ENCODE data around the gene SH3PXD2A. TPM values are rescaled to one million over a fixed set of nuclear protein-coding genes. Genes with fewer than 3 reads are reported as not detected.

Gene SH3PXD2A
- total RNA-seq, 4 donors from 2014 or later: 6.2 to 16.8 (median 11.4) TPM

DNA sequence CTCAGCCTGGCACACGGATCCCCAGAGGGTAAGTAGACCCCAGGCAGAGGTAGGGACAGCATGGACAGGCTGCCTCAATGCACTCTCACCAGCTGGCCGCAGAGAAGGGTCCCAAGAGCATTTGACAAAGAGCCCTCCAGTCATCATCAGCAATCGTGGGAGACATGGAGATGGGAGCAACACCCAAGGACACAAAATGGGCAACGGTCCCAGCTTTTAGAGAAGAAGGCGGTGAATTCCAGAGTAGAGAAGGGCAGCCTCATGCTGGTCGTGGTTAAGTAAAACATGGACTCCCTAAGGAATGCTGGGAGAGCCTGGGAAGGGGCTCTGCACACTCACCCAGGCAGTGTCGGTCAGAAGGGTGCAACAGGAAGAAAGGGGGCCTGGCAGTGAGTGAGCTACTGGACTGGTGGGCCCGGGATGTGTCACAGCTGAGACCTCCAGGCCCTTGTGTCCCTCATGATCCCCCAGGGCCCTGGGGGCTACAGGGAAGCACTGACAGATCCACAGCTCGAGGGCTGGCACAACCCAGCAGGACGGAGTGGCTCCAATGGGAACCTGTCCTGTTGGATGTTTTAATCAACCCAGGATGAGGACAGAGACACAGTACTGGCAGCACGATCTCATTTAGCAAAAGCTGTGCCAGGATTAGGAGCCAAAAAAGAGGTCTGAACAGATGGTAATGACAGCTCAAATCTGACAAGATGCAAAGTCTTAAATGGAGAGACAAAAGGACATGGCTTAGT lies 214.8 kb downstream of the SH3PXD2A start:
- DNase-seq (peak; percentile 53 to 70), ATAC-seq (peak; percentile 83 to 84)
- H3K36me3 ChIP-seq: no peaks in the 10 kb centered on the region
- H3K4me3 ChIP-seq: no peak overlapping the region
- H3K9me3 ChIP-seq: no peaks in the 10 kb centered on the region
- intact Hi-C loops (cut with DNase I; ENCODE audit: low total_unique reads) (loop anchor here (2.0 kb wide), 1 partner anchor 22 kb away; no protein-coding TSS in a partner anchor), in situ Hi-C loops (cut with MboI; ENCODE audit: low sequenced_read_pairs in 4 of 4) (no loop called here)
- H3K27ac ChIP-seq: peak overlapping the region; percentile 46 to 66 (median 52)
- TF ChIP-seq POLR2A (IDR thresholded peaks at IDR 0.05): no peak
- TF ChIP-seq, protein P1, sequence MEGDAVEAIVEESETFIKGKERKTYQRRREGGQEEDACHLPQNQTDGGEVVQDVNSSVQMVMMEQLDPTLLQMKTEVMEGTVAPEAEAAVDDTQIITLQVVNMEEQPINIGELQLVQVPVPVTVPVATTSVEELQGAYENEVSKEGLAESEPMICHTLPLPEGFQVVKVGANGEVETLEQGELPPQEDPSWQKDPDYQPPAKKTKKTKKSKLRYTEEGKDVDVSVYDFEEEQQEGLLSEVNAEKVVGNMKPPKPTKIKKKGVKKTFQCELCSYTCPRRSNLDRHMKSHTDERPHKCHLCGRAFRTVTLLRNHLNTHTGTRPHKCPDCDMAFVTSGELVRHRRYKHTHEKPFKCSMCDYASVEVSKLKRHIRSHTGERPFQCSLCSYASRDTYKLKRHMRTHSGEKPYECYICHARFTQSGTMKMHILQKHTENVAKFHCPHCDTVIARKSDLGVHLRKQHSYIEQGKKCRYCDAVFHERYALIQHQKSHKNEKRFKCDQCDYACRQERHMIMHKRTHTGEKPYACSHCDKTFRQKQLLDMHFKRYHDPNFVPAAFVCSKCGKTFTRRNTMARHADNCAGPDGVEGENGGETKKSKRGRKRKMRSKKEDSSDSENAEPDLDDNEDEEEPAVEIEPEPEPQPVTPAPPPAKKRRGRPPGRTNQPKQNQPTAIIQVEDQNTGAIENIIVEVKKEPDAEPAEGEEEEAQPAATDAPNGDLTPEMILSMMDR (IDR thresholded peaks at IDR 0.05 in 4 of 5, conservative IDR thresholded peaks at IDR 0.05 in 1 of 5): no peak
- H3K27me3 ChIP-seq: no peaks in the 10 kb centered on the region
- H3K4me1 ChIP-seq: peaks cover 58 to 64% of the 10 kb centered on the region in 2 donors

DNA sequence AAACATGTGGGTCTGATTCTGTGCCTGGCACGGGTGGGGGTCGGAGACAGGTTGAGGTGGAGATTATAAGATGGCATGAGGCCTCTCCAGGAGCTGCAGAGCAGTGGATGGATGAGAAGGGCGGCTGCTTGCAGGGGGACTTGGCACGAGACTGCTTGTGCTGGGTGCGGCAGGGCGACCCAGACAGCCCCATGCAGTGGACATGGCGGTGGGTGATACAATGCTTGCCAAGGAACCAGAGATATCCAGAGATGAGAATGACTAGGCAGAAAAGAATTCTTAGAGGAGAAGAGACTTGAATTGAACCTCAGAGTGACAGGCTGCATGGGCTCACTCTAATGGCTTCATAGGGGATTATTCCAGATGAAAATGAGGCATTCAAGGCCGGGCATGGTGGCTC lies 216.4 kb downstream of the SH3PXD2A start:
- no peak for ATAC-seq
- peak overlapping the region in 2 of 4 donors; percentile 19 to 36 for H3K27ac ChIP-seq
- in situ Hi-C loops (cut with MboI; ENCODE audit: low sequenced_read_pairs in 4 of 4): no loop called here
- no peaks in the 10 kb centered on the region for H3K36me3 ChIP-seq
- intact Hi-C loops (cut with DNase I; ENCODE audit: low total_unique reads): no loop called here
- peaks cover 57 to 62% of the 10 kb centered on the region in 2 donors for H3K4me1 ChIP-seq
- no peak for DNase-seq
- H3K4me3 ChIP-seq: no peak overlapping the region
- no peaks in the 10 kb centered on the region for H3K9me3 ChIP-seq
- H3K27me3 ChIP-seq: no peaks in the 10 kb centered on the region
- TF ChIP-seq, protein P1 (IDR thresholded peaks at IDR 0.05 in 4 of 5, conservative IDR thresholded peaks at IDR 0.05 in 1 of 5): no peak
- TF ChIP-seq POLR2A (IDR thresholded peaks at IDR 0.05): no peak

DNA sequence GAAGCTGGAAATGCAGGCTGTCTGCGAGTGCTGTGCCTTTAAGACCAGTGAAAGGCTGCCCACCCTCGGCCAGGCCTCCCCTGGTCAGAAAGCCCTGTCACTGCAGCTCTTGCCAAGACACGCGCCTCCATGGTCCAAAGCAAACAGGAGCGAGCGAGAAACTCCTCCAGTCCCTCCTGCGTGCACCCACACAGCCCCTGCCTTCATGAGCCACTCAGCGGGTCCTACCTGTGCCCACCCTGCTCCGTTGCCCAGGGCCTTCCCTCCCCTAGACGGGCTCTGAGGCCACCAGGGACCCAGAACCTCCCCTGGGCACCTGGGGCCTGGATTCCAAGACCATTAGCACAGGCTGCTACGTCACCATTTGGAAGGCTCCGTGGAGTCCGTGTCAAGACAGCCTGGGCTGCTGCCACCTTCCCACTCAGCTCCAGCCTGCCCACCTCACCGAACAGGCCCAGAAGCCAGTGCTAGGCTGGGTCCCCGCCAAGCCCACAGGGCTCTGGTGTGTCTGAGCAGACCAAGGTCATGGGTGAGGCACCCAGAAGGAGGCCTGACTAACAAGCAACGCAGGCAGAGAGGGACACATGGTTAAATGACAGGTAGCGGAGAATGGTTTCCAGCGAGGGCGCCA lies 217.3 kb downstream of the SH3PXD2A start:
- no peak for ATAC-seq
- in situ Hi-C loops (cut with MboI; ENCODE audit: low sequenced_read_pairs in 4 of 4): no loop called here
- TF ChIP-seq, protein P1 (IDR thresholded peaks at IDR 0.05 in 4 of 5, conservative IDR thresholded peaks at IDR 0.05 in 1 of 5): no peak
- TF ChIP-seq POLR2A (IDR thresholded peaks at IDR 0.05): no peak

DNA sequence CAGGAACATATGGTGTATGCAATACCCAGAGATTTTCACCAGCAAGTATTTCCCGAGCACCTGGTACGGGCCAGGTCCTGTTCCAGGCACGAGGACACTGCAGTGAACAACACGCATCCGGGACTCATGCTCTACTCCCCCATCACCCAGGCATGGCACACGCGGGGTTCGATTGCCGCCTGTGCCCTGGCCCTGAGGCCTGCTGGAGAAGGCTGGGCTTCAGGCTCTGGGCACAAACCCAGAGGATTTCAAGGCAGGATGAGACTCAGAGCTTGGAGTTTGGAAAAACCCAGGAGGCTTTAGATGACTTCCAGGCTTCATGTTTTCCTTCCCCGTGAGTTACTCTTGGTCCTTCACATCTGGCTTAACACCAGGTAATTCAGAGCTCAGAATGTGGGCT lies 218.4 kb downstream of the SH3PXD2A start:
- peak overlapping the region in 1 of 4 donors; percentile 36 for H3K27ac ChIP-seq
- H3K27me3 ChIP-seq: no peaks in the 10 kb centered on the region
- no peak overlapping the region for H3K4me3 ChIP-seq
- no peaks in the 10 kb centered on the region for H3K36me3 ChIP-seq
- H3K9me3 ChIP-seq: no peaks in the 10 kb centered on the region
- intact Hi-C loops (cut with DNase I; ENCODE audit: low total_unique reads): no loop called here
- in situ Hi-C loops (cut with MboI; ENCODE audit: low sequenced_read_pairs in 4 of 4): no loop called here
- ATAC-seq: no peak
- TF ChIP-seq, protein P1 (IDR thresholded peaks at IDR 0.05 in 4 of 5, conservative IDR thresholded peaks at IDR 0.05 in 1 of 5): no peak
- no peak for TF ChIP-seq POLR2A (IDR thresholded peaks at IDR 0.05)
- DNase-seq: no peak
- peaks cover 55 to 62% of the 10 kb centered on the region in 2 donors for H3K4me1 ChIP-seq

More for the DNA sequence above, 217.3 kb downstream of the SH3PXD2A start:
- Histone ChIP-seq H3K4me1 (peaks cover 57 to 62% of the 10 kb centered on the region in 2 donors), H3K9me3 (no peaks in the 10 kb centered on the region), H3K36me3 (no peaks in the 10 kb centered on the region), H3K27ac (peak overlapping the region; percentile 19 to 37 (median 30)), H3K4me3 (no peak overlapping the region), H3K27me3 (no peaks in the 10 kb centered on the region)
- peak in 1 of 2 donors; percentile 53 for DNase-seq
- intact Hi-C loops (cut with DNase I; ENCODE audit: low total_unique reads): no loop called here

All from gastrocnemius medialis (tissue), 4 donors.